HEK293T (cell line): ENCODE measurements around the gene CDH4.

ENCODE experiments used
- ARNT ChIP-seq: fragments of 450-650 bp; IDR thresholded peaks from 2 replicates; pipeline ENCODE4 v1.6.1; 2017; ENCODE audit warnings: mild to moderate bottlenecking
- BHLHE40 ChIP-seq: fragments of 450-650 bp; IDR thresholded peaks from 2 replicates; pipeline ENCODE4 v1.6.1; 2016; ENCODE audit warnings: mild to moderate bottlenecking, moderate library complexity, borderline replicate concordance
- LEF1 ChIP-seq: fragments of 450-650 bp; IDR thresholded peaks from 2 replicates; pipeline ENCODE4 v1.6.1; 2017; ENCODE audit warnings: mild to moderate bottlenecking, borderline replicate concordance
- SUZ12 ChIP-seq: fragments of 450-650 bp; IDR thresholded peaks from 2 replicates; pipeline ENCODE4 v1.6.1; 2016; ENCODE audit warnings: mild to moderate bottlenecking
- TARDBP ChIP-seq: fragments of 450-650 bp; IDR thresholded peaks from 2 replicates; pipeline ENCODE4 v1.6.1; 2016

GRCh38 chr20:61572789-61573188 is 320.7 kb downstream of the CDH4 start:
- TF ChIP-seq SUZ12 (no peak), ARNT (no peak), TARDBP (no peak), BHLHE40 (no peak), LEF1 (no peak)
